Midbrain (tissue), 1 donor: ENCODE data around the gene ZNF200.
A peak's percentile ranks its signal among the peaks of the same experiment; 100 is the strongest.
"Not testable (repeated sequence)": the region's sequence is repeated elsewhere in the genome, so short reads cannot be mapped to it uniquely, and the experiment has no call there.

Experiments
- DNase-seq: peaks from one replicate; lab custom pipeline; 2025; lab: John Stamatoyannopoulos, UW

The ZNF200 gene, protein sequence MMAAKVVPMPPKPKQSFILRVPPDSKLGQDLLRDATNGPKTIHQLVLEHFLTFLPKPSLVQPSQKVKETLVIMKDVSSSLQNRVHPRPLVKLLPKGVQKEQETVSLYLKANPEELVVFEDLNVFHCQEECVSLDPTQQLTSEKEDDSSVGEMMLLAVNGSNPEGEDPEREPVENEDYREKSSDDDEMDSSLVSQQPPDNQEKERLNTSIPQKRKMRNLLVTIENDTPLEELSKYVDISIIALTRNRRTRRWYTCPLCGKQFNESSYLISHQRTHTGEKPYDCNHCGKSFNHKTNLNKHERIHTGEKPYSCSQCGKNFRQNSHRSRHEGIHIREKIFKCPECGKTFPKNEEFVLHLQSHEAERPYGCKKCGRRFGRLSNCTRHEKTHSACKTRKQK

DNA sequence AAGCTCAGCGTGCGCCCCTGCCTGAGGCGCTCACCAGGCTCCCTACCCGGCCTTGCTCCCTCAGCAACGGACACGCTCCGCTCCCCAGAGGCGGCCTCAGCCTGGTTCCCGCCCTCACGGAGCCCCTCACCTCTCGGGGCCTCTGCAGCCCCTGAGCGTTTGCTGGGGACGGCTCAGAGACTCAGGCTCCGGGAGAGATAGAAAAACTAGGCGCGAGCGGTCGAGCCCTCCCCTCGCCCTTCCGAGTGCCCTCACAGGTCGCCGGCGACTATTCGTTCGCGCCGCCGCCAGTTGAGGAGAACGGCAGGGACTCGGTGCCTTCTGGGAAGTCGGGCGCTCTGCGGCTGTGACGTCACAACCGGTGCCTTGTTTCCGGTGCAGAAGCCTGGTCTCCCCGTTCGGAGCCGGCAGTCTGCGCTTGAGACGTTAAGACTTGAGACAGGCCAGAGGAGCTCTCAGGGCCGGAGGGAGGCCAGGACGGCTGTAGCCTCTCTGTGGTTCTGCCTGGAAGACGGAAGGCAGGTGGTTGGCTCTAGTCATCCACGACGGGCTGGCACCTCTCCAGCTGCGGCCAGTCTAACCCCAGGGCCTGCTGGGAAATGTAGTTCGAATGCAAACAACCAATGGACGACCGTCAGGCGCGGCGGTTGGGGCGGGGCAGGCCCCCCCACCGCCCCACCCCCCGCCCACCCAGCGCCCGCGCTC, at the start of gene ZNF200:
Gene ZNF200, minus strand, starts transcription at position 302 of the 705 bp plus-strand sequence. CDS start 1,403 bp downstream, outside the sequence.
- peak; percentile 95 for DNase-seq

DNA sequence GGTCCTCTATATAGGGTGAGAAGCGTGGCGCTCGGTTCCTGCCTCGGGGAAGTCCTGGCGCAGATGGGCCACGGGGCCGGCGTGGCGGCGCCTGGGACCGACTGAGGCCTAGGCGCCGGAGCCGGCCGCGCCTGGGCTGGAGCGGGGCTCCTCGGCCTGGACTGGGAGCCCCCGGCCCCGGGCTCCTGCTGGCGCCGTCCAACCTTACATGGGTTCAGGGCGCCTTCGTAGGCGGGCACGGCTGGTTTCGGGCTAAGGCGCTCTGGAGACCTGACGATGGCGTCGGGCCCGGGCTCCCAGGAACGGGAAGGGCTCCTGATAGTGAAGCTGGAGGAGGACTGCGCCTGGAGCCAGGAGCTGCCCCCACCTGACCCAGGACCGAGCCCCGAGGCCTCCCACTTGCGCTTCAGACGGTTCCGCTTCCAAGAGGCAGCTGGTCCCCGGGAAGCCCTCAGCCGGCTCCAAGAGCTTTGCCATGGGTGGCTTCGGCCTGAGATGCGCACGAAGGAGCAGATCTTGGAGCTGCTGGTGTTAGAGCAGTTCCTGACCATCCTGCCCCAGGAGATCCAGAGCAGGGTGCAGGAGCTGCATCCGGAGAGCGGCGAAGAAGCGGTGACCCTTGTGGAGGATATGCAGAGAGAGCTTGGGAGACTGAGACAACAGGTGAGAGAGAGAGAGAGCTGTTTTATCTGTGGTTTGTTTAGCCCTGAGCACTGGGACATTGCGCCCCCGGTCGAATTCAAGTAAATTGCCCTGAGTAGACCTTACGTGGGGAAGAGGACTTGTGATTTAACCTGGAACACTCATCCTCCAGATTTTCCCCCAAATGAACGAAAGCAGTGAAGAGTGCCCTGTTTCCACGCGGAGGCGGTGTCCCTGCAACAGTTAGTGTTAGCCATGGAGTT, 48.8 kb upstream of the ZNF200 start:
- no peak for DNase-seq

DNA sequence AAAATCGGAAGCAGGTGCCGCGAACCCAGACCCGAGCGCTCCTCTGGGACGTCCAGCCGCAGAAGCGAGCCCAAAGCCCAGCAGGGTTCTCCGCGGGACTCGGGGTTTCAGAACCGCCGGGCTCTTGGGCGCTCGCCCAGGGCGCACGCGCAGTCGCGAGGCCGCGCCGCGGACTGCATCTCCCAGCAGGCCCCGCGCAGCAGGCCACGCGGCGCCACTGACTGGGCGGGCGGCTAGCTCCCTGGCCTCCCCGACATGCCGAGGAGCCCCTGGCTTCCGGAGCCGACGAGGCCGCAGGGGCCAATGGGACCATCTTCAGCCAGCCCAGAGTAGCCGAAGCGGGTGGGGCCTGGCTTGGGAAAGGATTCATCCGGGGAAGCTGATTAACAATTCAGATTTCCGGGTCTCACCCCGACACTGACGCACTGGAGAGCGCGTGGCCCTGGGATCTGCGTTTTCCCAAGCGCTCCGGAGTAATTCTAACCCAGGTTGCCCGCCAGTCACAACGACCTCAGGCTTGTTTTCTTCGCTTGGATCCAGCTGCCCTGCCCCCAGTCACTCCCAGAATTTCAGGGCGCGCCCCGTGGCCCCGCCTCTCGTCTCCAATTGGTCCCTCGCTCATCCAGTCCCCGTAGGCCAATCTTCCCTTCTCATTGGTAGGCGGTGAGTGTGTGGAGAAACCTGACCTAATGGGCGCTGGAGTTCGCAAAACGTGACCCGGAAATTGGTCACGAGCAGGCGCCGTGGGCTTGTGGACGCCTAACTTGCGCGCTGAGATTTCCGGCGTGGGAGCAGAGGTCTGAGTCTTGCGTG, 48.0 kb upstream of the ZNF200 start, which contains the start of gene ZNF263:
Gene ZNF263, plus strand, starts transcription at position 762 of the 813 bp plus-strand sequence. CDS start 328 bp downstream, outside the sequence.
- DNase-seq: peak; percentile 99

DNA sequence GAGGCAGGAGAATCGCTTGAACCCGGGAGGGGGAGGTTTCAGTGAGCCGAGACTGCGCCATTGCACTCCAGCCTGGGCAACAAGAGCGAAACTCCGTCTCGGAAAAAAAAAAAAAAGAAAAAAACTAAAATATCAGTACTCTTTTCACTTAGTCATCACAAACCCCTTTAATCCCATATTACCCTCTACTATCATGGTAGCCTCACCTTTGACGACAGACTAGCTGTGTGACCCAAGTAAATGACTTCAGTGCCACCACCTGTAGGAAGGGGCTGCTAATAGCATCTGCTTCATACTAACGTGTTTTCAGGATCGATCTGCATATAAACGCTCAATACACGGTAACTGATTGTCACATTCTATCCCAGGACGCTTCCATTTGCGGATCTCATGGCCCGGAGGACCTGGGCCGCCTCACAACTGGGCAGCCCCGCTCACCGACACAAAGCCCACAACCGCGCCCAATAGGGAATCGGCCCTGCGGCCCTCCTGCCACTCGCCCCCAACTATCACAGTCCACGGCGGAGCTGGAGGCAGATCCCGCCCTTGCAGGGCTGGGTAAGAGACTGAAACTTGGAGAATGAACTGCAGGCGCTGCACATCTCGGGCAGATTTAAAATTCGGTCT, 47.3 kb upstream of the ZNF200 start:
- DNase-seq: no peak

DNA sequence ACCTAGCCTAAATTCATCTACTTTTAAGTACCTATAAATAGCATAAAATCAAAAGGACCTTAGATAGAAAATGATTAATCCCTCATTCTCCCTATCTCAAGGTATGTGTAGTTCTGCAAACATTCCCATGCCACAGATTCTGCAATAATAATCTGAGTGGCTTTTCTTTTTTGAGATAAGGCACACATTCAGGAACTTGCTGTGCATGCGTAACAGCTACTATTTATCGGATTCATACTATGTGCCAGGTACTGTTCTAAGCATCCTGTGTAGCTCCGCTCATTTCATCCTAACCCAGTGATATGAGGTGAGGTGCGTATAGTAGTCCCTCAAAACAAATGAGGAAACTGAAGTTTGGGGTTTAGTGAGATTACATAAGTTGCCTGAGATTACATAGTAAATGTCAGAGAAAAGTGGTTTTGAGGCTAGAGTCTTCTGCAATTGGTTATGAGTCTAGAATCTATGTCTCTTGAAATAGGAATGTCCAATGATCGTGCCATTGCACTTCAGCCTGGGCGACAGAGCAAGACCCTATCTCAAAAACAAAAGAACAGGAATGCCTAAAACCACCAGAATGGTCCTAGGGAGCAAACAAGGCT, 46.4 kb upstream of the ZNF200 start:
- DNase-seq: no peak

DNA sequence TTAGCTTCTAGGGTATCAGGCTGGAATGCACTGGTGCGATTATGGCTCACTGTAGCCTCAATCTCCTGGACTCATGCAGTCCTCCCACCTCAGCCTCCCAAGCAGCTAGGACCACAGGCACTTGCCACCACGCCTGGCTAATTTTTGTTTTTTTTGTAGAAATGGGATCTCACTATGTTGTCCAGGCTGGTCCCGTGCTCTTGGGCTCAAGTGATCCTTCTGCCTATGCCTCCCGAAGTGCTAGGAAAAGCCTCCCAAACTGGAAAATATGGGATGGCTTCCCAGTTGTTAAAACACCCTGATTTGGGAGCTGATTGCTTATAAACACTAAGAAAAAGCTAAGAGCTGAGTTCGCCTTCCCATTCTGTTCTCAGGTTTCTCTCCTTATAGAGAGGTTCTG, 41.7 kb upstream of the ZNF200 start:
- no peak for DNase-seq

DNA sequence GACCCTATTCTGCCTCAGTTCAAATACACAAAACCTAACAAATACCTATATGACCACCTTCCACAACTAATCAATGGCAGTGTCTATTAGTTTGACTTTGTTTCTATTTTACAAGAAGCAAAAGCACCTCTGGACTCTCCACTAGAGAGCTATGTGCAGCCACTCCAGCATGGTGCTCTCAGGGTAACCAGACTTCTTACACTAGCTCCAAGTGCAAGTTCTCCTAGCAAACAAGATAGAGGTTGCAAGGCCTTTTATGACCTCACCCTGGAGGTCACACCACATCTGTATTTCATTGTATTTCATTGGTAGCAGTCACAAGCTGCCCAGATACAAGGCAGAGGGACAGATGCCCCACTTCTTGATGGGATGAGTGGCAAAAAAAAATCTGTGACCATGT, 40.0 kb upstream of the ZNF200 start:
- DNase-seq: no peak

DNA sequence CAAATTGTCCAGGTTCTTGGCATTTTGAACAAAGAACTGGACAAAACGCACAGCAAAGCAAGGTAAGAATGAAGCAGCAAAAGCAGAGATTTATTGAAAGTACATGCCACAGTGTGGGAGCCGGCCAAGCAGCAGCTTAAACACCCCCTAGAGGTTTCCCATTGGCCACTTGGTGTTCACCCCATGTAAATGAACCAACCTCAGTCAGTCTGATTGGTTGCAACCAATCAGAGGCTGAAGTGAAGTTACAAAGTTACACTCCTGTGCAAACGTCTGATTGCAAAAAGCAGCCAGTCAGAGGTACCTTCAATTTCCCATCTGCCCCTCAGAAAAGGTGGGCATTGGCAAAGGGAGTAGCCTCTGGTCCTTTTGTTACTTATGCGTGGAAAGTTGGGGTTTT, 39.5 kb upstream of the ZNF200 start:
- no peak for DNase-seq

DNA sequence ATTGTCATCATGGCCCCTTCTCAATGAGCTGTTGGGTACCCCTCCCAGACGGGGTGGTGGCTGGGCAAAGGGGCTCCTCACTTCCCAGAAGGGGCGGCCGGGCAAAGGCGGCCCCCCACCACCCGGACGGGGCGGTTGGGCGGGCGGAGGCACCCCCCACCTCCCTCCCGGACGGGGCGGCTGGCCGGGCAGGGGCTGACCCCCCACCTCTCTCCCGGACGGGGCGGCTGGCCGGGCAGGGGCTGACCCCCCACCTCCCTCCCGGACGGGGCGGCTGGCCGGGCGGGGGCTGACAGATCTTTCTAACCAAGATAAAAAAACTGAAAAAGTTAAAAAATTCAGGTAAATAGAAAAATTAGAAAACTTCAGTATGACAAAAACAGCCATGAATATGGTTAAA, 36.3 kb upstream of the ZNF200 start:
- not testable (repeated sequence) for DNase-seq

DNA sequence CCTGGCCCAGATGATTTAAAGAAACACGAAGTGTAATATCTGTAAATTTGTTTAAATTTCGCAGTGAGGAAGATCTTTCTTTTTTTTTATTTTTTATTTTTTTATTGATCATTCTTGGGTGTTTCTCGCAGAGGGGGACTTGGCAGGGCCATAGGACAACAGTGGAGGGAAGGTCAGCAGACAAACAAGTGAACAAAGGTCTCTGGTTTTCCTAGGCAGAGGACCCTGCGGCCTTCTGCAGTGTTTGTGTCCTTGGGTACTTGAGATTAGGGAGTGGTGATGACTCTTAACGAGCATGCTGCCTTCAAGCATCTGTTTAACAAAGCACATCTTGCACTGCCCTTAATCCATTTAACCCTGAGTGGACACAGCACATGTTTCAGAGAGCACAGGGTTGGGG, 35.8 kb upstream of the ZNF200 start:
- not testable (repeated sequence) for DNase-seq

DNA sequence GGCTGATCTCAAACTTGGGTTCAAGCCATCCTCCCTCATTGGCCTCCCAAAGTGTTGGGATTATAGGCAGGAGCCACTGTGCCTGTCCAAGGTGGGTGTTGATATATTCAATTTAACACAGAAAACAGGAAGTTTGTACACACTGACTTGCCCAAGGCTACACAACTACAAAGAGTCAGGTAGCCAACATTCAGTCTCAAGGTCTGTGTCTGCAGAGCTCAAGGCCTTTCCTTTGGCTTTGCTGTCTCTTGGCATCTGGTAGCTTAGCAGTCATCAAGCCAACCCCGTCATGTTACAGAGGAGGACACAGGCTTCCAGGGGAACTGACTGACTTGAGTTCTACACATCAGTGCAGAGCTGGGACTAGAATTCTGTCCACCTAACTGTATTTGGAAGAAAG, 33.3 kb upstream of the ZNF200 start:
- DNase-seq: no peak

DNA sequence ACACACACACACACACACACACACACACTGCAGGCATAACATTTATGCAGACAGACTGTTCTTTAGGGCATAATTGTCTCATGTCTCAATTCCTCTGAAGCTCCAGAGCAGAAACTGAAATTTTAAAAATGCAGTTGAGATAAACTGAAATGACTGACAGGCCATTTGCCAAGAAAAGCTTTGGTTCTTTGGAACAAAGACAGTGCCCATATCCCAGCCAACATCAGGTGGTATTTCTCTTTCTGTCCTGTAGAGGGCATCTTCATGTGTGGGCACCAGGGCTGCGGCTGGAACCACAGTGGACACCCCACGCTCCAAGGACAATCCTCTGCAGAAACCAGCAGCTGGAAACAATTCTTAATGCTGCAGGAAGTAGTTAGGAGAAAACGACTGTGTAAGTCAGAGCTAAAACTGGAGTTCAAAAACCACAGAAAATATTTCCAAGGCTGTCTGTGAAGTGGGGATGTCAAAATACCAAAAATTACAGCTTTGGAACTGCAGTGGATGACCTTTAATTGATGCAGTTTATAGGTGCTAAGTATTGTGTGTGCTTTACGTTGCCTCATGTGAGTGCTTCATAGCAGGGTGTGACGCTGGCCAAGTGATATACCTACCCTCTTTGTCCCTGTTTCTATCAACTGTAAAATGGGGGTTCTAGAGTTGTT, 32.0 kb upstream of the ZNF200 start:
- DNase-seq: peak; percentile 53

DNA sequence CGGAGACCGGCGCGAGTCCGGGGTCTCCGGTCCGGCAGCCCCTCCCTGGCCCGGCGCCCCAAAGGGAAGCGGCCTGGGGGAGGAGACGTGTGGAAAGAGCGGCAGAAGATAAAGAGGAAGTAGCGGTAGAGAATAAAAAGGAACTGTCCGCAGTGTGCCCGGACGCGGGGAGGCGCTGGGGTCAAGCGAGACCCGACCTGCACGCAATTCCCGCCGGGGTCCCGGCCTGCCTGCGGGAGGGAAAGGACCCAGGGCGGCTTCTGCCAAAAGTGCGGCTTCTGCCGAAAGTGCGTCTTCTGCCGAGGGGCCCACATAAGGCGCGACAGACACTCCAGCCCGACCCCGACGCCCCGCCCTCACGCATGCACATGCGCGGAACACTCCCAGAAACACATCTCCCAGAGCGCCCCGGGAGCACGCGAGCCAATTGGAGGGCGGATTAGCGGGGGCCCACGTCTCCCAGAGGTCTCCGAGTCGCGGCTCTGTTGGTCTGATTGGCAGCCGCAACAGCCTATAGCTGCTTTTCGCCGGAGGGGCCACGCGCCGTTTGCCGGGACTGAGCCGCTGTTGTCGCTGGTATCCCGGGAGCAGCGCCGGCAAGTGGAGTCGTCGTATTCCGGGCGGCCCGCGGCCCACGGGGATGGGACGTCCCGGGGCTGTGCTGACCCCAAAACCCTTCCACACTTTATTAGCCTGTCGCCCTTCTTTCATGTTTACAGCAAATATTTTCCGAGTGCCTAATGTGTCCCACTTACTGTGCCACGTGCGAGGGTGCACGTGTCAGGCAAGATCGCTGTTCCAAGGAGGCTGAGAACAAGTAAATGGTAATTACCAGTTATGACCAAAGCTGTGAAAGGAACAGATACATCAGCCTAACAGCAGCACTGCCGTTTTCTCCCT, 29.4 kb upstream of the ZNF200 start:
- peak; percentile 99 for DNase-seq

DNA sequence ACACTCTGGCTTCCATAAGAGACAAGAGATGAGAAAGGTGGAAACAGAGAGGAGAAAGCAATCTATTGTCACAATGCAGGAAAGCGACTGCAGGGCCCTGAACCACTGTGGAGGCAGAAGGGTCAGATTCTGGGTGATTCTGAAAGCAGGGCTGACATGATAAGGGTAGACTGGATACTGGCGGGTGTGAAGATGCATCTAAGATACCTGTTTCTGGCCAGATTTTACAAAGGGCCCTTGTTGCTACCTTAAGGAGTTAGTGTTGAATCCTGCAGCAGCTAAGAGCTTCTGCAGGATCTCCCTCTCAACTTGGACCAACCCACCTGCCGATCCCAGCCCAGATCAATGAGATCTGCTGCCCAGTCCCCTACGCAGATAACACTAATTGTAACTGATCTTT, 27.6 kb upstream of the ZNF200 start:
- no peak for DNase-seq

DNA sequence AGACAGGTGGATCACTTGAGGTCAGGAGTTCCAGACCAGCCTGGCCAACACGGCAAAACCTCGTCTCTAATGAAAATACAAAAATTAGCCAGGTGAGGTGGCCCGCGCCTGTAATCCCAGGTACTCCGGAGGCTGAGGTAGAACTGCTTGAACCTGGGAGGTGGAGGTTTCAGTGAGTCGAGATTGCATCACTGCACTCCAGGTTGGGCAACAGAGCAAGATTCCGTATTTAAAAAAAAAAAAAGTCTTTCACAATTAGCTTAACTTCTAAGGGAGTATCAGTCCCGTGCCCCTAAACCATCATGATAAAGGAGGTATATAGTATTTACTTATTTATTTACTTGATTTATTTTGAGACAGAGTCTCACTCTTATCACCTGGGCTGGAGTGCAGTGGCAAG, 24.9 kb upstream of the ZNF200 start:
- DNase-seq: no peak

DNA sequence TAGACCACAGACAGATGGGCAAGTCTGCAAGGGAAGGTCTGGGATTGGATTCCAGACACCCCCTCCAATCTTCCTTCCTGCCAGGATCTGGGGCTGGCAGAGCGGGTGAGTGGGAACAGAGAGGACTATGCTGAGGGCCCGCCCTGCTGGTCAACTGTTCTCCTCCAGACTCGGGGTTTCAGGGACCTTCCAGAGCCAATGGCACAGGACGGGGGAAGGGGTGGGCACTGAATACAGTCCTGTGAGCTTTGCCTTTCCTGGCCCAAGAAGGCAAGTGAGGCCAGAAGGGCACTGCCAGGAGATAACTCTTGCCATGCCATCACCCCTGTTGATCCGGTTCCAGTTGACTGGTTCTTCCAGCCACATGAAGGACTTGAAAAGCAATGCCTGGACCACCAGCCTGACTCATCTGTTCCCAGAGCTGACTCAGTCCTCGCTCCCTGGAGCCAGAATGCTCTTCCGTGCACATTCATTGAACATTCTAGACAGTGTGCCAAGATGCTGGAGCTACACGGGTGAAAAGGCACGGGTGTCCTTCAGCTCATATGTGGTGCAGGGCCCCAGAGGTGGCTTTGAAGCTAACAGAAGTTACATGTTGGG, 22.0 kb upstream of the ZNF200 start:
- DNase-seq: no peak

DNA sequence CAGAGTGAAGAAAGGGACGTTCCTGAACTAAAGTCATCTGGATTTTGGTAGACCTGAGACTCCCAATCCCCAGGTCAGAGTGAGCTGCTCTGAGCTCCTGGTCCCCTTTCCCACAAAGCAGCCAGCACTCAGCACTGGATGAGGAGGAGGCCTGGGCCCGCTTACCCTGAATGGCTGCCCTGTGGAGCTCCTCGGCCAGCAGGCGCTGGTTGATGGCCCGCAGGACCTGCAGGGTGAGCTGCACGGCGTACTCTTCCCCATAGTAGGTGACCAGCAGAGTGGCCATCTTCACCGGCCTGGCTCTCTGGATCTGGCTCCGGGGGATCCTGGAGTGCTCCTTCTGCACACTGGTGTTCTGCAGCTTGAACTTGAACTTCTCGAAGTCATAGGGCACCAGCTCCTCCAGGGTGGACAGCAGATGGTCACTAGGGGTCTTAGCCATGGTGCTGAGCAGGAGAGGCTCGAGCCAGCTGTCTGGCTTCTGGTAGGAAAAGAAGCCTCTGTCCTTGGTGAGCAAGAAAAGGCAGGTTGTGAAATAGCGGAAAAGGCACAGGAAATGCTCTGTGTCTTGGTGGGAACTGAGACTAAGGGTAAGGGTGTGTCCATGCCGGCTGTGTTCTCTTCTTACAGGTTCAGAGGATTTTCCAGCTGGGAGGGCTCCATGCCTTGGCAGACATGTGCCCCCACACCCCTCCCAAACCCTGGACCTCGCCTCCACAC, 21.3 kb upstream of the ZNF200 start, which contains the start of gene MEFV:
Gene MEFV, minus strand, starts transcription at position 488 of the 720 bp plus-strand sequence. Its CDS starts 46 bp downstream, at position 442.
- no peak for DNase-seq

DNA sequence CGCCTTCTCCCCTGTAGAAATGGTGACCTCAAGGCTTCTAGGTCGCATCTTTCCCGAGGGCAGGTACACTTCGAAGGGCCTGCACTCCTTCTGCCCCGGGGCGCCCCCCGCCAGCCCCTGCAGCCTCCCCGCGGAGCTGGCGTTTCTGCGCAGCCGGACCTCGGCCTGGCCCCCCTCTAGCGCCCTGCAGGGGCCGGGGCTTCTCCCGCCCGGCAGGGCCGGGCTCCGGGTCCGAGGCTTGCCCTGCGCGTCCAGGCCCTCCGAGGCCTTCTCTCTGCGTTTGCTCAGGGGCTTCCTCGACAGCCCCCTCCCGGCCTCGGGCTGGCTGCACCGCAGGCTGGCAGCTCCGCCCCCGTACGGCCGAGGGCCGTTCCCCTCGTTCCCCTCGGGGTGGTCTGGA, 19.4 kb upstream of the ZNF200 start:
- DNase-seq: no peak
